ENCODE results near the gene HIGD1C. TPM values are rescaled to one million over a fixed set of nuclear protein-coding genes. Genes with fewer than 3 reads are reported as not detected.

Gene HIGD1C
- total and polyA plus RNA-seq, 2 donors, result not detected

Small RNA genes lying within 50 kb of the gene (small RNA-seq; reads per million reads assigned to genes)
- gene AC008121.1, result not detected
- not detected for gene RF00019
- not detected for gene RNU6-87P

Other genes with a start within 250 kb of the HIGD1C start
- 51.2 TPM for gene ATF1, start 188.4 kb upstream of the HIGD1C start, total RNA-seq
- 20.2 TPM for gene ATF1, start 188.4 kb upstream of the HIGD1C start, polyA plus RNA-seq
- not detected for gene TMPRSS12, start 109.6 kb upstream of the HIGD1C start, total RNA-seq
- gene TMPRSS12, start 109.6 kb upstream of the HIGD1C start, polyA plus RNA-seq, result not detected
- gene SLC11A2, start 73.8 kb downstream of the HIGD1C start, total RNA-seq, result 78.3 TPM
- 21.5 TPM for gene SLC11A2, start 73.8 kb downstream of the HIGD1C start, polyA plus RNA-seq
- 61.4 TPM for gene LETMD1, start 95.8 kb downstream of the HIGD1C start, total RNA-seq
- 63.3 TPM for gene LETMD1, start 95.8 kb downstream of the HIGD1C start, polyA plus RNA-seq
- 22.6 TPM for gene CSRNP2, start 131.1 kb downstream of the HIGD1C start, total RNA-seq
- 15.7 TPM for gene CSRNP2, start 131.1 kb downstream of the HIGD1C start, polyA plus RNA-seq
- gene TFCP2, start 220.6 kb downstream of the HIGD1C start, total RNA-seq, result 20.8 TPM
- 21.5 TPM for gene TFCP2, start 220.6 kb downstream of the HIGD1C start, polyA plus RNA-seq